ENCODE data around the gene DNAH11.

DNAH11 gene

DNA sequence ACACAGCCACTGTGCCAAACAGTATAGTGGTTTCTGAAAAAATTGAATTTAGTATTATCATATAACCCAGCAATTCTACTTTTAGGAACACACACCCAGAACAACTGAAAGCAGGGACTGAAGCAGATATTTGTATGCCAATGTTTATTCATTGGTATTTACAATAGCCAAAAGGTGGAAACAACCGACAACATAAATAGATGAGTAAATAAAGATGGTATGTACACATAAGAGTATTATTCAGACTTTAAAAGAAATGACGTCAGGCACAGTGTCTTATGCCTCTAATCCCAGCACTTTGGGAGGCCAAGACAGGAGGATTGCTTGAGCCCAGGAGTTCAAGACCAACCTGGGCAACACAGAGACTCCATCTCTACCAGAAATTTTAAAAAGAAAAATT lies 395.6 kb downstream of the DNAH11 start:
- DNase-seq (ENCODE audit: low read depth in 1 of 2, low spot score in 1 of 2): no peak
- H3K27ac ChIP-seq (replicated peaks): no peak overlapping the region
- no peak overlapping the region for H3K4me3 ChIP-seq (replicated peaks; ENCODE audit: insufficient read depth, low read length)
- H3K27me3 ChIP-seq (ENCODE audit: insufficient read depth, poor library complexity, severe bottlenecking): no peaks in the 10 kb centered on the region
- TF ChIP-seq POLR2AphosphoS5 (IDR thresholded peaks at IDR 0.05; ENCODE audit: low read depth): no peak
- TF ChIP-seq, protein P1, sequence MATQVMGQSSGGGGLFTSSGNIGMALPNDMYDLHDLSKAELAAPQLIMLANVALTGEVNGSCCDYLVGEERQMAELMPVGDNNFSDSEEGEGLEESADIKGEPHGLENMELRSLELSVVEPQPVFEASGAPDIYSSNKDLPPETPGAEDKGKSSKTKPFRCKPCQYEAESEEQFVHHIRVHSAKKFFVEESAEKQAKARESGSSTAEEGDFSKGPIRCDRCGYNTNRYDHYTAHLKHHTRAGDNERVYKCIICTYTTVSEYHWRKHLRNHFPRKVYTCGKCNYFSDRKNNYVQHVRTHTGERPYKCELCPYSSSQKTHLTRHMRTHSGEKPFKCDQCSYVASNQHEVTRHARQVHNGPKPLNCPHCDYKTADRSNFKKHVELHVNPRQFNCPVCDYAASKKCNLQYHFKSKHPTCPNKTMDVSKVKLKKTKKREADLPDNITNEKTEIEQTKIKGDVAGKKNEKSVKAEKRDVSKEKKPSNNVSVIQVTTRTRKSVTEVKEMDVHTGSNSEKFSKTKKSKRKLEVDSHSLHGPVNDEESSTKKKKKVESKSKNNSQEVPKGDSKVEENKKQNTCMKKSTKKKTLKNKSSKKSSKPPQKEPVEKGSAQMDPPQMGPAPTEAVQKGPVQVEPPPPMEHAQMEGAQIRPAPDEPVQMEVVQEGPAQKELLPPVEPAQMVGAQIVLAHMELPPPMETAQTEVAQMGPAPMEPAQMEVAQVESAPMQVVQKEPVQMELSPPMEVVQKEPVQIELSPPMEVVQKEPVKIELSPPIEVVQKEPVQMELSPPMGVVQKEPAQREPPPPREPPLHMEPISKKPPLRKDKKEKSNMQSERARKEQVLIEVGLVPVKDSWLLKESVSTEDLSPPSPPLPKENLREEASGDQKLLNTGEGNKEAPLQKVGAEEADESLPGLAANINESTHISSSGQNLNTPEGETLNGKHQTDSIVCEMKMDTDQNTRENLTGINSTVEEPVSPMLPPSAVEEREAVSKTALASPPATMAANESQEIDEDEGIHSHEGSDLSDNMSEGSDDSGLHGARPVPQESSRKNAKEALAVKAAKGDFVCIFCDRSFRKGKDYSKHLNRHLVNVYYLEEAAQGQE (IDR thresholded peaks at IDR 0.05; ENCODE audit: insufficient replicate concordance, low read depth): no peak

DNA sequence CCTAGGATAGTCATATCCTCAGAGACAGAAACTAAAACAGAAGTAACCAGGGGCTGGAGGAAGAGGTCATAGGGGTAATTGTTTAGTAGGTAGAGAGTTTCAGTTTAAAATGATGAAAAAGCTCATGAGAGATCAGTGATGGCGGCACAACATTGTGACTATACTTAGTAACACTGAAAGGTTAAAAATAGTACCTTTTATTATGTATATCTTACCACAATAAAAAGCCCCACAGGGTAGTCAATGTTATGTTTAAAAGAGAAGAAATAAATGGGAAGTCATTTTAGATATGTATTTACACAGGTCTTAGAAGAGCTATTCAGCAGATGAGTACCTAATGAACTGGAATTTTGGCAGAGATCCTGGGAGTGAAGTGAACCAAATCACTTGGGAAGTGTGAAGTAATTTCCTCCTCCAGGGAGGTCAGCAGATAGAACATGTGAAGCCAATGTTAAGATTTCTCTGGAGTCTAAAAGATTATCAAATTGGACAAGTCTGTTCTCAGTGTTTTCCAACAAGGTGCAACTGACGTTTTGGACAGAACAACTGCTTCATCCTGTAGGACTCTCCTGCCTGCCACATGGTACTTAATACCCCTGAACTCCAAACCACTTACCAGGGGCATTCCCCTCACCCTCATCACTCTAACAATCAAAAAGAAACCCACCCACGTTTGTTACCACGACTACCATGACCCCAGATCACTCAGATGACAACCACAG lies 396.5 kb downstream of the DNAH11 start:
- Histone ChIP-seq H3K27me3 (ENCODE audit: insufficient read depth, poor library complexity, severe bottlenecking) (no peaks in the 10 kb centered on the region), H3K4me3 (replicated peaks; ENCODE audit: insufficient read depth, low read length) (no peak overlapping the region), H3K27ac (replicated peaks) (no peak overlapping the region)
- TF ChIP-seq POLR2AphosphoS5 (IDR thresholded peaks at IDR 0.05; ENCODE audit: low read depth): no peak
- TF ChIP-seq SPI1 (IDR thresholded peaks at IDR 0.05; ENCODE audit: borderline replicate concordance, low read depth): no peak
- TF ChIP-seq GABPA (IDR thresholded peaks at IDR 0.05; ENCODE audit: low read depth): no peak
- TF ChIP-seq, protein P2, sequence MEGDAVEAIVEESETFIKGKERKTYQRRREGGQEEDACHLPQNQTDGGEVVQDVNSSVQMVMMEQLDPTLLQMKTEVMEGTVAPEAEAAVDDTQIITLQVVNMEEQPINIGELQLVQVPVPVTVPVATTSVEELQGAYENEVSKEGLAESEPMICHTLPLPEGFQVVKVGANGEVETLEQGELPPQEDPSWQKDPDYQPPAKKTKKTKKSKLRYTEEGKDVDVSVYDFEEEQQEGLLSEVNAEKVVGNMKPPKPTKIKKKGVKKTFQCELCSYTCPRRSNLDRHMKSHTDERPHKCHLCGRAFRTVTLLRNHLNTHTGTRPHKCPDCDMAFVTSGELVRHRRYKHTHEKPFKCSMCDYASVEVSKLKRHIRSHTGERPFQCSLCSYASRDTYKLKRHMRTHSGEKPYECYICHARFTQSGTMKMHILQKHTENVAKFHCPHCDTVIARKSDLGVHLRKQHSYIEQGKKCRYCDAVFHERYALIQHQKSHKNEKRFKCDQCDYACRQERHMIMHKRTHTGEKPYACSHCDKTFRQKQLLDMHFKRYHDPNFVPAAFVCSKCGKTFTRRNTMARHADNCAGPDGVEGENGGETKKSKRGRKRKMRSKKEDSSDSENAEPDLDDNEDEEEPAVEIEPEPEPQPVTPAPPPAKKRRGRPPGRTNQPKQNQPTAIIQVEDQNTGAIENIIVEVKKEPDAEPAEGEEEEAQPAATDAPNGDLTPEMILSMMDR (IDR thresholded peaks at IDR 0.05; ENCODE audit: insufficient read depth, low read length): no peak
- TF ChIP-seq, protein P1 (IDR thresholded peaks at IDR 0.05; ENCODE audit: insufficient replicate concordance, low read depth): no peak
- DNase-seq (ENCODE audit: low read depth in 1 of 2, low spot score in 1 of 2): no peak

DNA sequence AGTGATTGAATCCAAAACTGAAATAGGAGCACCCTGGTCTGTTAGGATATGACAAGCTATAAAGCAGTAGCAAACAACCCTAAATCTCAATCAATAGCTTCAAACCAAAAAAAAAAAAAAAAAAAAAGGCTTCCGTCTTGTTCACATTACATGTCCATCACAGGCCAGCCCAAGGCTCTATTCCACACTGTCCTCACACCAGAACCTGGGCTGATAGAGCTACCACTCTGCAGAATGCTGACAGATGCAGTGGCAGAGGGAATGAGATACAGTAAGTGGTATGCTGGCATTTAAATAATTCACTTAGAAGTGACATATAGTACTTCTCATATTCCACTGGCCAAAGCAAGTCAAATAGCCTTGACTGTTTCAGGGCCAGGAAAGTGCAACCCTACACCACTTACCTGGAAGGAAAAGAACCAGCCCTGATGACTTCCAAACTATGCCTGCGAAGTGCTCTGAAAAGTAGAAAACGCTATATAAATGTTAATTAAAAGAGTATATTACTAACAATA lies 397.1 kb downstream of the DNAH11 start:
- DNase-seq (ENCODE audit: low read depth in 1 of 2, low spot score in 1 of 2): no peak
- no peak overlapping the region for H3K4me3 ChIP-seq (replicated peaks; ENCODE audit: insufficient read depth, low read length)
- TF ChIP-seq, protein P1 (IDR thresholded peaks at IDR 0.05; ENCODE audit: insufficient replicate concordance, low read depth): no peak
- TF ChIP-seq SPI1 (IDR thresholded peaks at IDR 0.05; ENCODE audit: borderline replicate concordance, low read depth) (no peak), POLR2AphosphoS5 (IDR thresholded peaks at IDR 0.05; ENCODE audit: low read depth) (no peak), GABPA (IDR thresholded peaks at IDR 0.05; ENCODE audit: low read depth) (no peak)
- TF ChIP-seq, protein P2 (IDR thresholded peaks at IDR 0.05; ENCODE audit: insufficient read depth, low read length): no peak
- no peaks in the 10 kb centered on the region for H3K27me3 ChIP-seq (ENCODE audit: insufficient read depth, poor library complexity, severe bottlenecking)
- no peak overlapping the region for H3K27ac ChIP-seq (replicated peaks)
